DMS 273 treated with DMSO at 0.1 percent for 48 hours (cell line): ENCODE results near the gene TMEM218.
"Not testable (repeated sequence)": the region's sequence is repeated elsewhere in the genome, so short reads cannot be mapped to it uniquely, and the experiment has no call there.

Experiments used
- DNase-seq: peaks from one replicate; lab custom pipeline; 2025; lab: John Stamatoyannopoulos, UW

The TMEM218 gene

GRCh38 chr11:125075242-125075625 is 36.2 kb downstream of the TMEM218 start:
- no peak for DNase-seq

- no peak for DNase-seq
These were observed 36.8 kb downstream of the TMEM218 start for GRCh38 chr11:125074511-125075241.

- DNase-seq = no peak
These were observed 37.6 kb downstream of the TMEM218 start for GRCh38 chr11:125073616-125074483.

- no peak for DNase-seq
These were observed 38.4 kb downstream of the TMEM218 start for GRCh38 chr11:125072961-125073590.

- DNase-seq = no peak
These were observed 39.0 kb downstream of the TMEM218 start for GRCh38 chr11:125072218-125072960.

GRCh38 chr11:125071846-125072217 is 39.6 kb downstream of the TMEM218 start:
- no peak for DNase-seq

- DNase-seq = no peak
These were observed 40.0 kb downstream of the TMEM218 start for GRCh38 chr11:125071435-125071834.

GRCh38 chr11:125070699-125071254 is 40.6 kb downstream of the TMEM218 start:
- DNase-seq = no peak

- DNase-seq = no peak
These were observed 41.6 kb downstream of the TMEM218 start for GRCh38 chr11:125069796-125070195.

- DNase-seq = no peak
These were observed 42.4 kb downstream of the TMEM218 start for GRCh38 chr11:125069008-125069407.

- DNase-seq = no peak
These were observed 43.1 kb downstream of the TMEM218 start for GRCh38 chr11:125068368-125068767.

GRCh38 chr11:125064070-125064469 is 47.4 kb downstream of the TMEM218 start:
- DNase-seq = no peak

- no peak for DNase-seq
These were observed 47.9 kb downstream of the TMEM218 start for GRCh38 chr11:125063429-125064043.

GRCh38 chr11:125062931-125063428 is 48.4 kb downstream of the TMEM218 start, which contains the start of gene SLC37A2:
Gene SLC37A2, plus strand, starts transcription at chr11:125063305. Its CDS starts 63 bp downstream, at chr11:125063368.
- no peak for DNase-seq

GRCh38 chr11:125062218-125062930 is 49.1 kb downstream of the TMEM218 start:
- no peak for DNase-seq

GRCh38 chr11:125061281-125061680 is 50.1 kb downstream of the TMEM218 start:
- DNase-seq = no peak

- DNase-seq = no peak
These were observed 53.8 kb downstream of the TMEM218 start for GRCh38 chr11:125057693-125058016.

- no peak for DNase-seq
These were observed 54.3 kb downstream of the TMEM218 start for GRCh38 chr11:125056931-125057692.

GRCh38 chr11:125056111-125056510 is 55.3 kb downstream of the TMEM218 start:
- not testable (repeated sequence) for DNase-seq
